ENCODE measurements around the gene NUP153. TPM values are rescaled to one million over a fixed set of nuclear protein-coding genes. Genes with fewer than 3 reads are reported as not detected.

Gene NUP153
- total and polyA plus RNA-seq, 2 of the 8 experiments (the other 6 are each of a cell fraction or from before 2014, with no cell fraction given): 47.0 to 84.8 TPM

DNA sequence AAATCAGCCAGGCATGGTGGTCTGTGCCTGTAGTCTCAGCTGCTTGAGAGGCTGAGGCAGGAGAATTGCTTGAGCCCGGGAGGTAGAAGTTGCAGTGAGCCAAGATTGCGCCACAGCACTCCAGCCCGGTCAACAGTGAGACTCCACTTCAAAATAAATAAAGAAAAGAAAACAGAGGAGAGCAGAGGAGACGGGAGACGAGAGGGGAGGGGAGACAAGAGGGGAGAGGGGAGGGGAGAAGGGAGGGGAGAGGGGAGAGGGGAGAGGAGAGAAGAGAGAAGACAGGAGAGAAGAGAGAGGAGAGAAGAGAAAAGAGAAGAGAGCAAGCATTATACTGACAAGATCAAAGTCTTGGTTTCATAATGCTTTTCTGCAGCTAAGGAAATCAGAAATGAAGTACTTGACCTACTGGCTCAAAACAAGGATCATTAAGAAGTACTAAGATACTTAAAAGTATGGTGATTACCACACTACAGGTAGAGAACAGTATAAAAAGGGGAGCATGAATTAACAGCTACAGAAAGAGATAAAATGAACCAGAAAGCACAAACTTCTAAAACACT lies 76.1 kb downstream of the NUP153 start:
- Histone ChIP-seq H3K36me3 (ENCODE audit: control insufficient read depth in 2 of 4, insufficient read depth in 4 of 4, low read length in 3 of 4) (peaks cover 12 to 71% (median 50%) of the 10 kb centered on the region in 4 experiments; a peak in 7 of 8 replicates), H2BK15ac (ENCODE audit: low read length) (no peak overlapping the region), H3K27me3 (replicated peaks in 1 of 4; ENCODE audit: control insufficient read depth in 3 of 4, extremely low read depth in 1 of 4, insufficient read depth in 3 of 4, low read length in 3 of 4) (no peaks in the 10 kb centered on the region), H3K23ac (ENCODE audit: insufficient read length) (no peak overlapping the region), H3K27ac (ENCODE audit: low read depth, low read length) (no peak overlapping the region), H2BK20ac (ENCODE audit: low read length) (no peak overlapping the region), H3K4me1 (replicated peaks in 1 of 4; ENCODE audit: control insufficient read depth in 3 of 4, insufficient read depth in 4 of 4, low read length in 3 of 4) (no peaks in the 10 kb centered on the region), H3K4me3 (ENCODE audit: extremely low read depth in 1 of 4, insufficient read depth in 2 of 4, low read depth in 3 of 4, low read length in 4 of 4) (no peak overlapping the region), H4K91ac (replicated peaks; ENCODE audit: insufficient read length, low read length) (no peak overlapping the region), H2BK12ac (ENCODE audit: low read depth, low read length) (no peak overlapping the region), H3K14ac (ENCODE audit: insufficient read length) (no peak overlapping the region), H4K5ac (ENCODE audit: insufficient read length, low read depth, low read length) (no peak overlapping the region), H3K56ac (replicated peaks; ENCODE audit: insufficient read length, low read depth, low read length) (no peak overlapping the region), H3K79me1 (ENCODE audit: low read depth, low read length) (peaks cover 4% of the 10 kb centered on the region; the same call in 1 of the 2 replicates), H2BK5ac (ENCODE audit: low read depth, low read length) (no peak overlapping the region), H2AFZ (ENCODE audit: low read length) (no peak overlapping the region), H2AK5ac (ENCODE audit: low read depth, low read length) (no peak overlapping the region), H4K8ac (ENCODE audit: extremely low read depth, insufficient read depth, low read length) (no peak overlapping the region), H2BK120ac (replicated peaks; ENCODE audit: low read depth, low read length) (no peak overlapping the region), H3K79me2 (ENCODE audit: control insufficient read depth in 1 of 2, insufficient read depth in 2 of 2, low read length in 2 of 2) (peaks cover 0 to 26% of the 10 kb centered on the region in 2 experiments; a peak in 1 of 4 replicates), H3K18ac (ENCODE audit: extremely low read depth, low read length) (no peak overlapping the region), H3K9me3 (ENCODE audit: insufficient read depth in 2 of 2, low read depth in 1 of 2, low read length in 1 of 2) (no peaks in the 10 kb centered on the region), H3K4me2 (ENCODE audit: insufficient read depth in 1 of 2, low read depth in 2 of 2, low read length in 2 of 2) (no peak overlapping the region), H3K4ac (replicated peaks; ENCODE audit: insufficient read length, low read depth, low read length) (no peak overlapping the region), H3K23me2 (ENCODE audit: low read depth, low read length) (no peaks in the 10 kb centered on the region), H3K9ac (replicated peaks in 1 of 4; ENCODE audit: extremely low read depth in 1 of 4, low read depth in 3 of 4, low read length in 3 of 4) (no peak overlapping the region), H4K20me1 (replicated peaks in 1 of 2; ENCODE audit: control insufficient read depth in 1 of 2, insufficient read depth in 2 of 2, low read length in 2 of 2) (peaks cover 2 to 4% of the 10 kb centered on the region in 2 experiments)
- CTCF ChIA-PET (ENCODE audit: partially characterized antibody): no interaction called here
- POLR2A ChIA-PET (ENCODE audit: partially characterized antibody): no interaction called here
- no peak for FAIRE-seq
- no peak for DNase-seq (ENCODE audit: low read depth in 1 of 2, low spot score in 2 of 2)
- WGBS, 2 experiments (ENCODE audit: extremely low coverage in 1 of 2, insufficient coverage in 1 of 2, insufficient read length in 1 of 2, insufficient replicate concordance in 2 of 2, low coverage in 1 of 2, low lambda C conversion rate in 2 of 2, missing lambda C conversion rate in 1 of 2): 62% methylated on average over 5 of the region's 5 CpGs; no CpG with 5 or more reads in 1 of the 2 experiments
- TF ChIP-seq, protein P1, sequence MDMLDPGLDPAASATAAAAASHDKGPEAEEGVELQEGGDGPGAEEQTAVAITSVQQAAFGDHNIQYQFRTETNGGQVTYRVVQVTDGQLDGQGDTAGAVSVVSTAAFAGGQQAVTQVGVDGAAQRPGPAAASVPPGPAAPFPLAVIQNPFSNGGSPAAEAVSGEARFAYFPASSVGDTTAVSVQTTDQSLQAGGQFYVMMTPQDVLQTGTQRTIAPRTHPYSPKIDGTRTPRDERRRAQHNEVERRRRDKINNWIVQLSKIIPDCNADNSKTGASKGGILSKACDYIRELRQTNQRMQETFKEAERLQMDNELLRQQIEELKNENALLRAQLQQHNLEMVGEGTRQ (IDR thresholded peaks at IDR 0.05; ENCODE audit: low read length): no peak
- TF ChIP-seq JUND (IDR thresholded peaks at IDR 0.05; ENCODE audit: low read length) (no peak), KDM4A (IDR thresholded peaks at IDR 0.05; ENCODE audit: low read depth, low read length, severe bottlenecking) (no peak), CBX5 (IDR thresholded peaks at IDR 0.05; ENCODE audit: low read depth, low read length) (no peak), BRCA1 (IDR thresholded peaks at IDR 0.05; ENCODE audit: low read depth, low read length) (no peak), CREB1 (IDR thresholded peaks at IDR 0.05) (no peak), BACH1 (IDR thresholded peaks at IDR 0.05; ENCODE audit: low read length) (no peak), TCF12 (IDR thresholded peaks at IDR 0.05; ENCODE audit: low read depth, low read length) (no peak), SAP30 (IDR thresholded peaks at IDR 0.05; ENCODE audit: insufficient read depth, insufficient replicate concordance, low read length) (no peak), SP4 (IDR thresholded peaks at IDR 0.05; ENCODE audit: low read length) (no peak), ASH2L (IDR thresholded peaks at IDR 0.05; ENCODE audit: low read length) (no peak), KDM1A (IDR thresholded peaks at IDR 0.05; ENCODE audit: borderline replicate concordance, low read length) (no peak)
- TF ChIP-seq, protein P2, sequence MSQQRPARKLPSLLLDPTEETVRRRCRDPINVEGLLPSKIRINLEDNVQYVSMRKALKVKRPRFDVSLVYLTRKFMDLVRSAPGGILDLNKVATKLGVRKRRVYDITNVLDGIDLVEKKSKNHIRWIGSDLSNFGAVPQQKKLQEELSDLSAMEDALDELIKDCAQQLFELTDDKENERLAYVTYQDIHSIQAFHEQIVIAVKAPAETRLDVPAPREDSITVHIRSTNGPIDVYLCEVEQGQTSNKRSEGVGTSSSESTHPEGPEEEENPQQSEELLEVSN (IDR thresholded peaks at IDR 0.05): no peak
